ENCODE data around the gene PFKM. TPM values are rescaled to one million over a fixed set of nuclear protein-coding genes. Genes with fewer than 3 reads are reported as not detected.
"Not testable (repeated sequence)": the region's sequence is repeated elsewhere in the genome, so short reads cannot be mapped to it uniquely, and the experiment has no call there.

PFKM gene
- total RNA-seq, 4 donors from 2014 or later = 21.7 to 48.8 (median 32.7) TPM

- intact Hi-C loops (cut with DNase I; ENCODE audit: low total_unique reads) (no loop called here), in situ Hi-C loops (cut with MboI; ENCODE audit: low pct_ligation_motif_present in 1 of 4, low pct_unique_long_range_greater_than_20kb in 1 of 4, low sequenced_read_pairs in 3 of 4) (no loop called here)
- peaks cover 0 to 4% (median 0%) of the 10 kb centered on the region in 4 donors for H3K36me3 ChIP-seq
These were observed 4.0 kb downstream of the PFKM start for GRCh38 chr12:48123169-48123568.

GRCh38 chr12:48125542-48125941 lies 6.4 kb downstream of the PFKM start:
- DNase-seq; H3K36me3 ChIP-seq; H3K4me1 ChIP-seq; in situ Hi-C loops (cut with MboI; ENCODE audit: low pct_ligation_motif_present in 1 of 4, low pct_unique_long_range_greater_than_20kb in 1 of 4, low sequenced_read_pairs in 3 of 4); H3K4me3 ChIP-seq; H3K27me3 ChIP-seq; H3K9me3 ChIP-seq; H3K27ac ChIP-seq; intact Hi-C loops (cut with DNase I; ENCODE audit: low total_unique reads): not testable (repeated sequence)
- 96 to 100% methylated on average over 2 to 5 of the region's 5 CpGs for WGBS, 2 donors (ENCODE audit: low coverage in 1 of 2)

More at GRCh38 chr12:48123169-48123568, 4.0 kb downstream of the PFKM start:
- no peaks in the 10 kb centered on the region for H3K27me3 ChIP-seq
- WGBS, 2 donors (ENCODE audit: low coverage in 1 of 2) = 84 to 93% methylated on average over 3 to 4 of the region's 4 CpGs
- no peak overlapping the region for H3K4me3 ChIP-seq
- H3K4me1 ChIP-seq = peaks cover 6 to 17% (median 12%) of the 10 kb centered on the region in 4 donors
- TF ChIP-seq CTCF (IDR thresholded peaks at IDR 0.05) (no peak), POLR2A (IDR thresholded peaks at IDR 0.05) (no peak), POLR2AphosphoS5 (IDR thresholded peaks at IDR 0.05) (no peak), EP300 (IDR thresholded peaks at IDR 0.05; ENCODE audit: low read depth) (no peak)
- H3K27ac ChIP-seq = no peak overlapping the region
- no peaks in the 10 kb centered on the region for H3K9me3 ChIP-seq
- DNase-seq = no peak

GRCh38 chr12:48125985-48126384 lies 6.8 kb downstream of the PFKM start:
- no peak for TF ChIP-seq POLR2AphosphoS5 (IDR thresholded peaks at IDR 0.05)
- no peak for TF ChIP-seq EP300 (IDR thresholded peaks at IDR 0.05; ENCODE audit: low read depth)
- TF ChIP-seq POLR2A (IDR thresholded peaks at IDR 0.05) = no peak
- no peak for TF ChIP-seq CTCF (IDR thresholded peaks at IDR 0.05)
- H3K36me3 ChIP-seq = peaks cover 0 to 4% (median 0%) of the 10 kb centered on the region in 4 donors
- no peaks in the 10 kb centered on the region for H3K27me3 ChIP-seq
- DNase-seq = no peak
- H3K4me3 ChIP-seq = no peak overlapping the region
- WGBS, 2 donors (ENCODE audit: low coverage in 1 of 2) = 84% methylated on average over 3 to 4 of the region's 4 CpGs
- intact Hi-C loops (cut with DNase I; ENCODE audit: low total_unique reads) (no loop called here), in situ Hi-C loops (cut with MboI; ENCODE audit: low pct_ligation_motif_present in 1 of 4, low pct_unique_long_range_greater_than_20kb in 1 of 4, low sequenced_read_pairs in 3 of 4) (no loop called here)
- H3K27ac ChIP-seq = no peak overlapping the region
- peaks cover 0 to 4% (median 0%) of the 10 kb centered on the region in 4 donors for H3K4me1 ChIP-seq
- H3K9me3 ChIP-seq = no peaks in the 10 kb centered on the region

- Histone ChIP-seq H3K27me3 (no peaks in the 10 kb centered on the region), H3K9me3 (no peaks in the 10 kb centered on the region), H3K36me3 (peaks cover 0 to 11% (median 0%) of the 10 kb centered on the region in 4 donors), H3K27ac (no peak overlapping the region), H3K4me3 (no peak overlapping the region), H3K4me1 (peaks cover 0 to 4% (median 0%) of the 10 kb centered on the region in 4 donors)
- TF ChIP-seq POLR2AphosphoS5 (IDR thresholded peaks at IDR 0.05) = no peak
- TF ChIP-seq EP300 (IDR thresholded peaks at IDR 0.05; ENCODE audit: low read depth) = no peak
- TF ChIP-seq CTCF (IDR thresholded peaks at IDR 0.05) = no peak
- TF ChIP-seq POLR2A (IDR thresholded peaks at IDR 0.05) = no peak
- DNase-seq = no peak
- in situ Hi-C loops (cut with MboI; ENCODE audit: low pct_ligation_motif_present in 1 of 4, low pct_unique_long_range_greater_than_20kb in 1 of 4, low sequenced_read_pairs in 3 of 4) (no loop called here), intact Hi-C loops (cut with DNase I; ENCODE audit: low total_unique reads) (no loop called here)
- 89 to 100% methylated on average over 1 to 2 of the region's 2 CpGs for WGBS, 2 donors (ENCODE audit: low coverage in 1 of 2)
These were observed 7.9 kb downstream of the PFKM start for GRCh38 chr12:48126953-48127630.
